Left ventricle myocardium inferior (tissue), 1 donor: ENCODE data around the gene DNAJB1. TPM values are rescaled to one million over a fixed set of nuclear protein-coding genes. Genes with fewer than 3 reads are reported as not detected.

Experiments
- microRNA-seq: library from miRNA; unstranded; fragments of <30 nt; microRNA quantifications from one replicate; pipeline ENCODE4 v1.2.0, GENCODE V29; 2020
- total RNA-seq: library from RNA; stranded (reverse); fragmentation: NEBNext Ultra II Directional; extraction: Animal tissue kit (Norgen Biotek cat#: 25700); gene quantifications from one replicate; pipeline ENCODE4 v1.2.1, GENCODE V29; 2021
- donor health status: DM: no; HTN: yes; CAD: no; lungs with severe emphysema.

DNAJB1 gene
- total RNA-seq, 1 donor from 2014 or later, result 48.7 TPM

Small RNAs within 50 kb of the gene (microRNA-seq; reads per million reads assigned to microRNA genes)
- gene MIR639, result not detected

Other genes with a start within 250 kb of the DNAJB1 start
- 32.7 TPM for gene ADGRE5, start 137.0 kb downstream of the DNAJB1 start, total RNA-seq
- 33.4 TPM for gene DDX39A, start 99.1 kb downstream of the DNAJB1 start, total RNA-seq
- gene PKN1, start 85.1 kb downstream of the DNAJB1 start, total RNA-seq, result 129 TPM
- not detected for gene PTGER1, start 43.0 kb downstream of the DNAJB1 start, total RNA-seq
- 45.5 TPM for gene GIPC1, start 22.3 kb downstream of the DNAJB1 start, total RNA-seq
- gene TECR, start 11.2 kb upstream of the DNAJB1 start, total RNA-seq, result 69.3 TPM
- gene NDUFB7, start 53.7 kb upstream of the DNAJB1 start, total RNA-seq, result 501 TPM
- not detected for gene CLEC17A, start 64.7 kb upstream of the DNAJB1 start, total RNA-seq
- not detected for gene ADGRE3, start 156.4 kb upstream of the DNAJB1 start, total RNA-seq
- gene ZNF333, start 171.7 kb upstream of the DNAJB1 start, total RNA-seq, result 6.5 TPM